Measurements from ENCODE around the gene NIPA2. TPM values are rescaled to one million over a fixed set of nuclear protein-coding genes. Genes with fewer than 3 reads are reported as not detected.

NIPA2 gene
- total RNA-seq, 4 donors from 2014 or later: 29.9 to 41.3 (median 34.5) TPM

- no peak for DNase-seq (ENCODE audit: extremely low spot score)
- Histone ChIP-seq H3K27me3 (no peaks in the 10 kb centered on the region), H3K4me3 (no peak overlapping the region), H3K27ac (replicated peaks in 1 of 4) (no peak overlapping the region), H3K9me3 (no peaks in the 10 kb centered on the region), H3K4me1 (no peaks in the 10 kb centered on the region), H3K36me3 (peaks cover 23 to 88% (median 61%) of the 10 kb centered on the region in 4 donors)
- intact Hi-C loops (cut with DNase I): no loop called here
- 93% methylated on average over 10 of the region's 14 CpGs for WGBS
- TF ChIP-seq POLR2A (IDR thresholded peaks at IDR 0.05; ENCODE audit: low read depth): no peak
- no peak for TF ChIP-seq POLR2AphosphoS5 (IDR thresholded peaks at IDR 0.05)
- no peak for TF ChIP-seq CTCF (IDR thresholded peaks at IDR 0.05)
- no peak for TF ChIP-seq EP300 (IDR thresholded peaks at IDR 0.05)
Measured at GRCh38 chr15:22889146-22889818, 50.8 kb downstream of the NIPA2 start.

- no peak for DNase-seq (ENCODE audit: extremely low spot score)
- TF ChIP-seq EP300 (IDR thresholded peaks at IDR 0.05): no peak
- TF ChIP-seq POLR2A (IDR thresholded peaks at IDR 0.05; ENCODE audit: low read depth): no peak
- no peak for TF ChIP-seq CTCF (IDR thresholded peaks at IDR 0.05)
- 97% methylated on average over 5 of the region's 11 CpGs for WGBS
- no peaks in the 10 kb centered on the region for H3K4me1 ChIP-seq
- no peaks in the 10 kb centered on the region for H3K27me3 ChIP-seq
- H3K4me3 ChIP-seq: no peak overlapping the region
- no peaks in the 10 kb centered on the region for H3K9me3 ChIP-seq
- H3K27ac ChIP-seq (replicated peaks in 1 of 4): no peak overlapping the region
- intact Hi-C loops (cut with DNase I): no loop called here
- H3K36me3 ChIP-seq: peaks cover 23 to 84% (median 63%) of the 10 kb centered on the region in 4 donors
Measured at GRCh38 chr15:22890296-22890695, 51.8 kb downstream of the NIPA2 start.

GRCh38 chr15:22891426-22892210, 53.2 kb downstream of the NIPA2 start:
- no peak for TF ChIP-seq CTCF (IDR thresholded peaks at IDR 0.05)
- TF ChIP-seq POLR2A (IDR thresholded peaks at IDR 0.05; ENCODE audit: low read depth): no peak
- TF ChIP-seq POLR2AphosphoS5 (IDR thresholded peaks at IDR 0.05): no peak
- no peak for TF ChIP-seq EP300 (IDR thresholded peaks at IDR 0.05)
- no peak overlapping the region for H3K27ac ChIP-seq (replicated peaks in 1 of 4)
- no peaks in the 10 kb centered on the region for H3K4me1 ChIP-seq
- DNase-seq (ENCODE audit: extremely low spot score): no peak
- WGBS: 91% methylated on average over 33 of the region's 33 CpGs
- no peaks in the 10 kb centered on the region for H3K27me3 ChIP-seq
- H3K36me3 ChIP-seq: peaks cover 27 to 89% (median 73%) of the 10 kb centered on the region in 4 donors
- no peaks in the 10 kb centered on the region for H3K9me3 ChIP-seq
- intact Hi-C loops (cut with DNase I): no loop called here
- H3K4me3 ChIP-seq: no peak overlapping the region

- Histone ChIP-seq H3K36me3 (peaks cover 27 to 92% (median 78%) of the 10 kb centered on the region in 4 donors), H3K9me3 (no peaks in the 10 kb centered on the region), H3K27ac (replicated peaks in 1 of 4) (no peak overlapping the region), H3K27me3 (no peaks in the 10 kb centered on the region), H3K4me3 (no peak overlapping the region), H3K4me1 (no peaks in the 10 kb centered on the region)
- no peak for DNase-seq (ENCODE audit: extremely low spot score)
- TF ChIP-seq EP300 (IDR thresholded peaks at IDR 0.05) (no peak), POLR2A (IDR thresholded peaks at IDR 0.05; ENCODE audit: low read depth) (no peak), POLR2AphosphoS5 (IDR thresholded peaks at IDR 0.05) (no peak), CTCF (IDR thresholded peaks at IDR 0.05) (no peak)
- intact Hi-C loops (cut with DNase I): no loop called here
- WGBS: 88% methylated on average over 9 of the region's 9 CpGs
Measured at GRCh38 chr15:22892333-22892732, 53.9 kb downstream of the NIPA2 start.
